ENCODE data around the gene PNMA8C. TPM values are rescaled to one million over a fixed set of nuclear protein-coding genes. Genes with fewer than 3 reads are reported as not detected.
A peak's percentile ranks its signal among the peaks of the same experiment; 100 is the strongest.
"Not testable (repeated sequence)": the region's sequence is repeated elsewhere in the genome, so short reads cannot be mapped to it uniquely, and the experiment has no call there.

The PNMA8C gene
- total RNA-seq, 6 experiments from 2014 or later, result 0.05 to 0.09 (median 0.07) TPM; not detected in 3

GRCh38 chr19:46447006-46447405 is 18.3 kb upstream of the PNMA8C start:
- H3K27me3 Mint-ChIP-seq (ENCODE audit: insufficient read depth), result peaks cover 11% of the 10 kb centered on the region
- no peak for TF ChIP-seq CTCF (IDR thresholded peaks at IDR 0.05)
- H3K9me3 Mint-ChIP-seq, result peaks cover 7% of the 10 kb centered on the region
- H3K4me3 Mint-ChIP-seq, result no peak overlapping the region
- H3K27ac Mint-ChIP-seq, result no peak overlapping the region
- H3K36me3 Mint-ChIP-seq (ENCODE audit: low read depth), result peaks cover 8% of the 10 kb centered on the region
- no peak for DNase-seq
- H3K4me1 Mint-ChIP-seq (ENCODE audit: low read depth), result peaks cover 12% of the 10 kb centered on the region

- TF ChIP-seq CTCF (IDR thresholded peaks at IDR 0.05), result no peak
Observed at GRCh38 chr19:46446021-46446420, 17.3 kb upstream of the PNMA8C start.

GRCh38 chr19:46442808-46443450 is 14.2 kb upstream of the PNMA8C start:
- TF ChIP-seq CTCF (IDR thresholded peaks at IDR 0.05), result no peak
- Mint-ChIP-seq H3K36me3 (ENCODE audit: low read depth) (no peaks in the 10 kb centered on the region), H3K4me1 (ENCODE audit: low read depth) (peaks cover 13% of the 10 kb centered on the region), H3K27ac (peak overlapping the region; percentile 47), H3K27me3 (ENCODE audit: insufficient read depth) (peaks cover 5% of the 10 kb centered on the region; the same call in 1 of the 2 replicates), H3K4me3 (peak overlapping the region; percentile 12), H3K9me3 (no peaks in the 10 kb centered on the region)
- DNase-seq, result peak; percentile 48

More at GRCh38 chr19:46446021-46446420, 17.3 kb upstream of the PNMA8C start:
- Mint-ChIP-seq H3K4me1 (ENCODE audit: low read depth) (peaks cover 13% of the 10 kb centered on the region), H3K27me3 (ENCODE audit: insufficient read depth) (peaks cover 9% of the 10 kb centered on the region), H3K36me3 (ENCODE audit: low read depth) (peaks cover 8% of the 10 kb centered on the region), H3K4me3 (no peak overlapping the region), H3K27ac (no peak overlapping the region), H3K9me3 (peaks cover 7% of the 10 kb centered on the region)
- DNase-seq, result no peak

- Mint-ChIP-seq H3K36me3 (ENCODE audit: low read depth) (no peaks in the 10 kb centered on the region), H3K9me3 (no peaks in the 10 kb centered on the region), H3K4me3 (no peak overlapping the region), H3K27ac (no peak overlapping the region), H3K27me3 (ENCODE audit: insufficient read depth) (no peaks in the 10 kb centered on the region), H3K4me1 (ENCODE audit: low read depth) (peaks cover 13% of the 10 kb centered on the region)
- DNase-seq, result no peak
- no peak for TF ChIP-seq CTCF (IDR thresholded peaks at IDR 0.05)
Observed at GRCh38 chr19:46441866-46442265, 13.1 kb upstream of the PNMA8C start.

GRCh38 chr19:46435689-46436088 is 7.0 kb upstream of the PNMA8C start:
- DNase-seq; H3K9me3 Mint-ChIP-seq; H3K27ac Mint-ChIP-seq; H3K4me3 Mint-ChIP-seq; H3K27me3 Mint-ChIP-seq (ENCODE audit: insufficient read depth); H3K36me3 Mint-ChIP-seq (ENCODE audit: low read depth); H3K4me1 Mint-ChIP-seq (ENCODE audit: low read depth): not testable (repeated sequence)

- no peaks in the 10 kb centered on the region for H3K9me3 Mint-ChIP-seq
- DNase-seq, result no peak
- H3K27me3 Mint-ChIP-seq (ENCODE audit: insufficient read depth), result no peaks in the 10 kb centered on the region; the same call in 1 of the 2 replicates
- no peaks in the 10 kb centered on the region for H3K4me1 Mint-ChIP-seq (ENCODE audit: low read depth)
- H3K4me3 Mint-ChIP-seq, result no peak overlapping the region
- no peak for TF ChIP-seq CTCF (IDR thresholded peaks at IDR 0.05)
- H3K36me3 Mint-ChIP-seq (ENCODE audit: low read depth), result no peaks in the 10 kb centered on the region
- H3K27ac Mint-ChIP-seq, result no peak overlapping the region
Observed at GRCh38 chr19:46435009-46435408, 6.3 kb upstream of the PNMA8C start.

GRCh38 chr19:46433470-46433869 is 4.7 kb upstream of the PNMA8C start:
- not testable (repeated sequence) for H3K27ac Mint-ChIP-seq; H3K4me3 Mint-ChIP-seq; H3K9me3 Mint-ChIP-seq; H3K27me3 Mint-ChIP-seq (ENCODE audit: insufficient read depth); H3K4me1 Mint-ChIP-seq (ENCODE audit: low read depth); H3K36me3 Mint-ChIP-seq (ENCODE audit: low read depth); DNase-seq

All from HFFc6 (cell line).